ENCODE data around the gene ANGPTL5. TPM values are rescaled to one million over a fixed set of nuclear protein-coding genes. Genes with fewer than 3 reads are reported as not detected.

The ANGPTL5 gene
- total RNA-seq, 2 donors from 2014 or later: 0.57 TPM; not detected in 1

DNA sequence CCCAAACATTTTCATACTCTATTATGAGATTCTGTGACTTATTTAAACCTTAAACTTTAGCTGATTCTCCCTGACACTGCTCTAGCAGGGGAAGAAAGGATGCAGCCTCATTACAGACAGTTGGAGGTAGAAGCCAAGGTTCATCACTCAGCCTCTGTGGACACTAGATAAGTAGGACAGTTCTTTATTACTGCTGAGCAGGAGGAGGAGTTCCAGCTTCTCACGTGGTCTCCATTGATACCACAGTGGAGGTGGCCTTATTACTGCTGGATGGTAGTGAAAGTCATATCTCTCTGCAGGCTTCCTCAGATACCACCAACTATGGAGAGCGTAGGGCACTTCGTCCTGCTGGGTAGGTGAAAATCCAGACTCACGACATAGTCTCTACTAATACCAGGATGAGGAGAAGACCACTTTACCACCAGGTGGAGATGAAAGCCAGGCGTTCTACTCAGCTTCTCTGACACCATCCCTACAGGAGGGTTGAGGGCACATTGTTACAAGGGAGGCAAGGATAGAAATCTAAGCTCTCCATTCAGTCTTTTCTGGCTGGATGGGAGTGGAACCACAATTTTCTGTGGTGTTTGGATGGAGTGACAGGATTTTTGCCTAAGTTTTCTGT lies 13.1 kb upstream of the ANGPTL5 start:
- WGBS: 92% methylated on average over 5 of the region's 5 CpGs
- no peaks in the 10 kb centered on the region for H3K36me3 ChIP-seq
- no peak overlapping the region for H3K27ac ChIP-seq
- H3K4me1 ChIP-seq (replicated peaks): no peaks in the 10 kb centered on the region
- intact Hi-C loops (cut with DNase I): no loop called here
- no peaks in the 10 kb centered on the region for H3K27me3 ChIP-seq (replicated peaks; ENCODE audit: insufficient read depth)
- no peaks in the 10 kb centered on the region for H3K9me3 ChIP-seq
- TF ChIP-seq, protein P1, sequence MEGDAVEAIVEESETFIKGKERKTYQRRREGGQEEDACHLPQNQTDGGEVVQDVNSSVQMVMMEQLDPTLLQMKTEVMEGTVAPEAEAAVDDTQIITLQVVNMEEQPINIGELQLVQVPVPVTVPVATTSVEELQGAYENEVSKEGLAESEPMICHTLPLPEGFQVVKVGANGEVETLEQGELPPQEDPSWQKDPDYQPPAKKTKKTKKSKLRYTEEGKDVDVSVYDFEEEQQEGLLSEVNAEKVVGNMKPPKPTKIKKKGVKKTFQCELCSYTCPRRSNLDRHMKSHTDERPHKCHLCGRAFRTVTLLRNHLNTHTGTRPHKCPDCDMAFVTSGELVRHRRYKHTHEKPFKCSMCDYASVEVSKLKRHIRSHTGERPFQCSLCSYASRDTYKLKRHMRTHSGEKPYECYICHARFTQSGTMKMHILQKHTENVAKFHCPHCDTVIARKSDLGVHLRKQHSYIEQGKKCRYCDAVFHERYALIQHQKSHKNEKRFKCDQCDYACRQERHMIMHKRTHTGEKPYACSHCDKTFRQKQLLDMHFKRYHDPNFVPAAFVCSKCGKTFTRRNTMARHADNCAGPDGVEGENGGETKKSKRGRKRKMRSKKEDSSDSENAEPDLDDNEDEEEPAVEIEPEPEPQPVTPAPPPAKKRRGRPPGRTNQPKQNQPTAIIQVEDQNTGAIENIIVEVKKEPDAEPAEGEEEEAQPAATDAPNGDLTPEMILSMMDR (IDR thresholded peaks at IDR 0.05): no peak
- no peak for TF ChIP-seq POLR2AphosphoS5 (IDR thresholded peaks at IDR 0.05)
- no peak for TF ChIP-seq POLR2A (IDR thresholded peaks at IDR 0.05)
- no peak overlapping the region for H3K4me3 ChIP-seq
- no peak for DNase-seq (ENCODE audit: low spot score)

DNA sequence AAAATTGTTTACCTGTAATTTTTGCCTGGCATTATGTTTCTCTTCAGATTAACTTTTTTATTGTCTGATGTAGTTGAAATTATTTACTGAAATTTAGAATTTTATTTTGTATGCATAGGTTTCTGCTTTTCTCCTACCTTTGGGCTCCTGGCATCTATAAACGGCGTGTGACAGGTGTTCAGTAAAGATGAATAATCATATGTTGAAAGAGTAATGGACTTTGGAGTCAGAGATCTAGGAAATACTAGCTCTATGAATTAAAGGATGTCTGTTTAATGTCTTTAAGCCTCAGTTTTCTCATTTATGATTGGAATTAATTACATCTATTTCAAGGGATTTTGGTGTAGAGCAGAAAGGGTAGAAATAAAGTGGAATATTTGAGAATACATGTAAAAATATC lies 7.2 kb upstream of the ANGPTL5 start:
- intact Hi-C loops (cut with DNase I): no loop called here
- Histone ChIP-seq H3K4me3 (no peak overlapping the region), H3K36me3 (no peaks in the 10 kb centered on the region), H3K27ac (no peak overlapping the region), H3K9me3 (no peaks in the 10 kb centered on the region), H3K4me1 (replicated peaks) (no peaks in the 10 kb centered on the region), H3K27me3 (replicated peaks; ENCODE audit: insufficient read depth) (no peaks in the 10 kb centered on the region)
- no peak for DNase-seq (ENCODE audit: low spot score)
- 87% methylated on average over 2 of the region's 2 CpGs for WGBS
- no peak for TF ChIP-seq POLR2AphosphoS5 (IDR thresholded peaks at IDR 0.05)
- TF ChIP-seq, protein P1 (IDR thresholded peaks at IDR 0.05): no peak
- TF ChIP-seq POLR2A (IDR thresholded peaks at IDR 0.05): no peak

DNA sequence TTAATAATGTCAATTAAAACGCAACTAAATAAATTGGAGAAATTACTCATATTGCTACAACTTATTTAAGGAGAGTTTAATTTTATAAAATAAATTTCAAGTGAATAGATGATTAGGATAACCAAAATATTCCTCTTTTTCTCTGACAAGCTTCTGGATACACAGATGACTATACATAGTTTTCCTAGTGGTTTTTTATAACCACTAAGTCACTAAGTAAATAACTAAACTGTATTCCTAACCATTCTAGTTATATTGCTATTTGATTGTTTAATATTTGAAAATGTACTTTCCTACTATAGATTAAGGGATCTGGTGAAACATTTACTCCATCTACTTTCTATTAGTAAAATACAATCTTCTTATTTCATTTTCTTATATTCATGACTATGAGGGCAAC lies 4.7 kb upstream of the ANGPTL5 start:
- no peak overlapping the region for H3K4me3 ChIP-seq
- 93% methylated on average over 1 of the region's 1 CpG for WGBS
- H3K36me3 ChIP-seq: no peaks in the 10 kb centered on the region
- H3K9me3 ChIP-seq: no peaks in the 10 kb centered on the region
- intact Hi-C loops (cut with DNase I): no loop called here
- DNase-seq (ENCODE audit: low spot score): no peak
- H3K4me1 ChIP-seq (replicated peaks): no peaks in the 10 kb centered on the region
- TF ChIP-seq, protein P1 (IDR thresholded peaks at IDR 0.05): no peak
- TF ChIP-seq POLR2A (IDR thresholded peaks at IDR 0.05) (no peak), POLR2AphosphoS5 (IDR thresholded peaks at IDR 0.05) (no peak)
- H3K27me3 ChIP-seq (replicated peaks; ENCODE audit: insufficient read depth): no peaks in the 10 kb centered on the region
- no peak overlapping the region for H3K27ac ChIP-seq

DNA sequence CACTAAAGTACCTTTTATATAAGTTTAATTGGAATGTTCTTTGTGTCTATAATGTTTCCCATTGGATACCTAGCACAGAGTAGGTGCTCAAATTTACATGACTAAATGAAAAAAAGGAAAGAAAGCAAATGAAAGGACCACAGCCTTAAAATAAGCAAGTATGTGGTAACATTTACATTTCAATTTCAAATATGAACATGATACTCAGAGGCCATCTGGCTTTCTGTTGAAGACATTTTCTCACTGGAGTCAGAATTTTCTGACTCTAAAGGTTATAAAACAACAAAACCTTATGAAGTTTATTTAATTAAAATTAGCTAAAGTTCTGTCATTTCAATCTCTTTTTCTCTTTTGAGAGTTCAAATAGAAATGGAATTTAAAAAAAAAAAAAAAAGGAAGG lies 904 bp upstream of the ANGPTL5 start:
- Histone ChIP-seq H3K27ac (no peak overlapping the region), H3K4me1 (replicated peaks) (no peaks in the 10 kb centered on the region), H3K4me3 (no peak overlapping the region), H3K27me3 (replicated peaks; ENCODE audit: insufficient read depth) (no peaks in the 10 kb centered on the region), H3K9me3 (no peaks in the 10 kb centered on the region), H3K36me3 (no peaks in the 10 kb centered on the region)
- intact Hi-C loops (cut with DNase I): loop anchor here (5.0 to 10.0 kb wide), 2 partner anchors 55 to 358 kb away; no protein-coding TSS in a partner anchor
- TF ChIP-seq POLR2A (IDR thresholded peaks at IDR 0.05) (no peak), POLR2AphosphoS5 (IDR thresholded peaks at IDR 0.05) (no peak)
- TF ChIP-seq, protein P1 (IDR thresholded peaks at IDR 0.05): no peak
- no peak for DNase-seq (ENCODE audit: low spot score)

DNA sequence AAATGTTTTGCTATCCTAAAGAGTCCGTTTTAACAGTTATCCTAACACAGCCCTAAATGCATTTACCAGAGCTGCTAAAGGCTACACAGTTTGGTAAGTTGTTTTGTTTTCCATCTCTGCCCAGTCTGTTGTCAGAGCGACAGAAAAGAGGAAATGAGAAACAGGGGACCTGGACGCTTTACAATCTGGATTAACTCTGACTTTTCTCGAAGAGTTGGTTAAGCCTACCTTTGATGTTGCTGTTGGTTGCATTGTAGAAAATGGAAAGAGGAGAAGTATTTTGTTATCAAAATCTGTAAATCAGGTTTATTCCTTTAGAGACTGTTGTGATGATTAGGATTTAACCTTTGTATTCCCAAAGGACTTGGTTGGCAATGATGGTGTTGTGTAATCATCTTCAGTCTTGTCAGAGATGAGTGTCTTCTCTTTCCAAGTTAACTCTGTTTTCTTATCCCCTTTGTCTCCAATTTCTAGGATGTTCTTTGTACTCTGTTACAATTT lies 481 bp downstream of the ANGPTL5 start:
- TF ChIP-seq POLR2A (IDR thresholded peaks at IDR 0.05) (no peak), POLR2AphosphoS5 (IDR thresholded peaks at IDR 0.05) (no peak)
- TF ChIP-seq, protein P1 (IDR thresholded peaks at IDR 0.05): no peak
- Histone ChIP-seq H3K36me3 (no peaks in the 10 kb centered on the region), H3K27ac (peak overlapping the region; percentile 68 to 81), H3K27me3 (replicated peaks; ENCODE audit: insufficient read depth) (no peaks in the 10 kb centered on the region), H3K4me1 (replicated peaks) (no peaks in the 10 kb centered on the region), H3K4me3 (peak overlapping the region; percentile 60 to 76), H3K9me3 (no peaks in the 10 kb centered on the region)
- WGBS: 7% methylated on average over 4 of the region's 4 CpGs
- intact Hi-C loops (cut with DNase I): loop anchor here (5.0 to 10.0 kb wide), 2 partner anchors 54 to 359 kb away; no protein-coding TSS in a partner anchor
- DNase-seq (ENCODE audit: low spot score): no peak

All from prostate gland (tissue), 2 donors.